Activated B cell treated with CpG ODN at 0.5 μM for 24 hours (primary cell): ENCODE results near the gene TP53BP1. TPM values are rescaled to one million over a fixed set of nuclear protein-coding genes. Genes with fewer than 3 reads are reported as not detected.

ENCODE experiments used
- ATAC-seq: fragments of 200-7000 bp; cut with Tn5 transposase; one replicate; pipeline ENCODE4 v1.10.0; 2021; ENCODE audit warnings: low read depth, mild to moderate bottlenecking, moderate library complexity
- CTCF ChIA-PET: fragments of 350-600 bp; sonication (Branson Sonifier 250); formaldehyde crosslinking; loops from one replicate; lab custom pipeline; 2021; ENCODE audit warnings: antibody characterized with exemption; lab: Charles Lee
- POLR2A ChIA-PET: fragments of 350-600 bp; sonication (Branson Sonifier 250); formaldehyde crosslinking; loops from one replicate; lab custom pipeline; 2021; ENCODE audit warnings: antibody characterized with exemption; lab: Charles Lee
- DNase-seq: peaks from one replicate; pipeline ENCODE4 v3.0.0; 2022
- H3K27ac Mint-ChIP-seq: one replicate; pipeline ENCODE4 v1.8.0; 2020; ENCODE audit warnings: mixed read lengths
- H3K27me3 Mint-ChIP-seq: one replicate; pipeline ENCODE4 v1.8.0; 2021; ENCODE audit warnings: mixed read lengths
- H3K36me3 Mint-ChIP-seq: one replicate; pipeline ENCODE4 v1.8.0; 2021; ENCODE audit warnings: low read depth, mixed read lengths
- H3K4me1 Mint-ChIP-seq: one replicate; pipeline ENCODE4 v1.8.0; 2021; ENCODE audit warnings: mixed read lengths
- H3K4me3 Mint-ChIP-seq: one replicate; pipeline ENCODE4 v1.8.0; 2020; ENCODE audit warnings: mild to moderate bottlenecking, mixed read lengths
- H3K9me3 Mint-ChIP-seq: one replicate; pipeline ENCODE4 v1.8.0; 2020; ENCODE audit warnings: mixed read lengths
- CTCF ChIP-seq: fragments of 200-600 bp; IDR thresholded peaks from one replicate; pipeline ENCODE4 v1.8.0; 2022; ENCODE audit warnings: antibody characterized with exemption, mild to moderate bottlenecking
- intact Hi-C: fragments of 100-400 bp; cut with micrococcal nuclease; formaldehyde crosslinking; loops from one replicate; pipeline ENCODE4 v1.15.1; 2024
- total RNA-seq: library from RNA; stranded (reverse); gene quantifications from 2 replicates; pipeline ENCODE4 v1.2.3, GENCODE V29; 2022

The TP53BP1 gene
- total RNA-seq, 1 donor from 2014 or later, result 53.9 TPM

- H3K4me1 Mint-ChIP-seq, result peaks cover 19% of the 10 kb centered on the region
- no peaks in the 10 kb centered on the region for H3K9me3 Mint-ChIP-seq
- TF ChIP-seq CTCF, result no peak
- peaks cover 27% of the 10 kb centered on the region for H3K27me3 Mint-ChIP-seq
- no peak overlapping the region for H3K4me3 Mint-ChIP-seq
- no peak for DNase-seq
- no peak overlapping the region for H3K27ac Mint-ChIP-seq
- ChIA-PET CTCF (no interaction called here), POLR2A (interaction anchor here (0.6 kb wide), 1 partner anchor 922 kb away, joined by 4 read pairs; no protein-coding TSS in a partner anchor)
- intact Hi-C loops, result no loop called here
- ATAC-seq, result no peak
- H3K36me3 Mint-ChIP-seq, result no peaks in the 10 kb centered on the region
Observed at GRCh38 chr15:43522247-43522646, 29.3 kb upstream of the TP53BP1 start.

- Mint-ChIP-seq H3K27me3 (peaks cover 34% of the 10 kb centered on the region), H3K27ac (no peak overlapping the region), H3K36me3 (no peaks in the 10 kb centered on the region), H3K4me3 (no peak overlapping the region), H3K4me1 (peaks cover 22% of the 10 kb centered on the region), H3K9me3 (no peaks in the 10 kb centered on the region)
- POLR2A ChIA-PET, result no interaction called here
- TF ChIP-seq CTCF, result no peak
- CTCF ChIA-PET, result no interaction called here
- ATAC-seq (no peak), DNase-seq (no peak)
- intact Hi-C loops, result no loop called here
Observed at GRCh38 chr15:43521419-43521818, 28.5 kb upstream of the TP53BP1 start.

- H3K9me3 Mint-ChIP-seq, result no peaks in the 10 kb centered on the region
- CTCF ChIA-PET, result no interaction called here
- peaks cover 22% of the 10 kb centered on the region for H3K4me1 Mint-ChIP-seq
- DNase-seq (no peak), ATAC-seq (no peak)
- TF ChIP-seq CTCF, result no peak
- intact Hi-C loops, result no loop called here
- POLR2A ChIA-PET, result no interaction called here
- no peak overlapping the region for H3K4me3 Mint-ChIP-seq
- no peaks in the 10 kb centered on the region for H3K36me3 Mint-ChIP-seq
- no peak overlapping the region for H3K27ac Mint-ChIP-seq
- H3K27me3 Mint-ChIP-seq, result peaks cover 43% of the 10 kb centered on the region
Observed at GRCh38 chr15:43520138-43520537, 27.2 kb upstream of the TP53BP1 start.

- DNase-seq (no peak), ATAC-seq (no peak)
- Mint-ChIP-seq H3K4me1 (peaks cover 22% of the 10 kb centered on the region), H3K36me3 (no peaks in the 10 kb centered on the region), H3K4me3 (no peak overlapping the region), H3K27ac (no peak overlapping the region), H3K27me3 (peaks cover 47% of the 10 kb centered on the region), H3K9me3 (no peaks in the 10 kb centered on the region)
- intact Hi-C loops, result loop anchor here (10.0 kb wide), 1 partner anchor 306 kb away; the partner anchor contains the start of genes MFAP1 and WDR76
- POLR2A ChIA-PET, result no interaction called here
- no peak for TF ChIP-seq CTCF
- CTCF ChIA-PET, result interaction anchor here (1.2 kb wide), 1 partner anchor 36 kb away, joined by 3 read pairs; no protein-coding TSS in a partner anchor
Observed at GRCh38 chr15:43519196-43519595, 26.2 kb upstream of the TP53BP1 start.

- POLR2A ChIA-PET, result interaction anchor here (0.6 kb wide), 1 partner anchor 22 kb away, joined by 6 read pairs; no protein-coding TSS in a partner anchor
- intact Hi-C loops, result loop anchor here (10.0 kb wide), 1 partner anchor 307 kb away; the partner anchor contains the start of genes MFAP1 and WDR76
Observed at GRCh38 chr15:43518197-43518761, 25.3 kb upstream of the TP53BP1 start.

More at GRCh38 chr15:43518197-43518761, 25.3 kb upstream of the TP53BP1 start:
- ATAC-seq (peak; percentile 64), DNase-seq (no peak)
- Mint-ChIP-seq H3K4me3 (peak overlapping the region; percentile 64), H3K4me1 (peaks cover 22% of the 10 kb centered on the region), H3K36me3 (no peaks in the 10 kb centered on the region), H3K9me3 (no peaks in the 10 kb centered on the region), H3K27ac (no peak overlapping the region), H3K27me3 (peaks cover 47% of the 10 kb centered on the region)
- no peak for TF ChIP-seq CTCF
- CTCF ChIA-PET, result interaction anchor here (1.2 kb wide), 1 partner anchor 35 kb away, joined by 3 read pairs; no protein-coding TSS in a partner anchor
